PC-9 (cell line): ENCODE results near the gene SLC25A21. TPM values are rescaled to one million over a fixed set of nuclear protein-coding genes. Genes with fewer than 3 reads are reported as not detected.

ENCODE experiments used
- BruUV-seq: library from RNA; stranded (reverse); fragments of 400-500 nt; replicated peaks from 2 replicates; lab custom pipeline; 2021; lab: Mats Ljungman, UMichigan
- CTCF ChIA-PET: fragments of 300-600 bp; sonication (Branson Sonifier 250); formaldehyde crosslinking; loops from one replicate; lab custom pipeline; 2022; ENCODE audit warnings: antibody characterized with exemption; lab: Charles Lee
- POLR2A ChIA-PET: fragments of 300-600 bp; sonication (Branson Sonifier 250); formaldehyde crosslinking; loops from one replicate; lab custom pipeline; 2022; ENCODE audit warnings: antibody characterized with exemption; ENCODE audit not compliant: unreplicated experiment; lab: Charles Lee
- DNase-seq, 2 experiments: peaks; one replicate each; pipeline versions ENCODE4 v3.0.0 to v3.0.0-alpha.2; 2015 to 2022; ENCODE audit warnings: mixed read lengths in 1 of 2
- H2AFZ ChIP-seq: fragments of 200-600 bp; sonication (generic); 2 replicates; pipeline ENCODE4 v1.8.1; 2017; ENCODE audit warnings: antibody characterized with exemption
- H3F3A ChIP-seq: fragments of 200-600 bp; sonication (generic); 2 replicates; pipeline ENCODE4 v1.8.1; 2017; ENCODE audit warnings: antibody characterized with exemption, mild to moderate bottlenecking, low read depth; ENCODE audit not compliant: insufficient read depth
- H3K27ac ChIP-seq: fragments of 200-600 bp; sonication (generic); 2 replicates; pipeline ENCODE4 v1.6.1; 2016; ENCODE audit warnings: mixed run types
- H3K27me3 ChIP-seq: fragments of 200-600 bp; sonication (generic); 2 replicates; pipeline ENCODE4 v1.6.1; 2016; ENCODE audit warnings: low read depth, mixed run types; ENCODE audit not compliant: insufficient read depth
- H3K36me3 ChIP-seq: fragments of 200-600 bp; sonication (generic); 2 replicates; pipeline ENCODE4 v1.6.1; 2016; ENCODE audit warnings: low read depth, mixed run types
- H3K4me1 ChIP-seq: fragments of 200-600 bp; sonication (generic); replicated peaks from 2 replicates; pipeline ENCODE4 v1.6.1; 2016; ENCODE audit warnings: mixed run types; ENCODE audit not compliant: insufficient read depth
- H3K4me2 ChIP-seq: fragments of 200-600 bp; sonication (generic); 2 replicates; pipeline ENCODE4 v1.6.1; 2017; ENCODE audit warnings: mixed run types
- H3K4me3 ChIP-seq: fragments of 200-600 bp; sonication (generic); 2 replicates; pipeline ENCODE4 v1.6.1; 2016; ENCODE audit warnings: mixed run types
- H3K79me2 ChIP-seq: fragments of 200-600 bp; sonication (generic); 2 replicates; pipeline ENCODE4 v1.6.1; 2017; ENCODE audit warnings: low read depth, mixed run types
- H3K9me2 ChIP-seq: fragments of 200-600 bp; sonication (generic); 2 replicates; pipeline ENCODE4 v1.8.1; 2017; ENCODE audit warnings: mild to moderate bottlenecking; ENCODE audit not compliant: insufficient read depth
- H3K9me3 ChIP-seq: fragments of 200-600 bp; sonication (generic); 2 replicates; pipeline ENCODE4 v1.8.1; 2016; ENCODE audit warnings: low read depth; ENCODE audit not compliant: insufficient read depth
- H4K20me1 ChIP-seq: fragments of 200-600 bp; sonication (generic); 2 replicates; pipeline ENCODE4 v1.8.1; 2017; ENCODE audit not compliant: insufficient read depth
- CTCF ChIP-seq: fragments of 200-600 bp; sonication (generic); conservative IDR thresholded peaks from 2 replicates; pipeline ENCODE4 v1.6.1; 2017; ENCODE audit warnings: mixed run types, antibody characterized with exemption, mild to moderate bottlenecking, moderate library complexity
- EZH2 ChIP-seq: fragments of 200-600 bp; sonication (generic); IDR thresholded peaks from 2 replicates; pipeline ENCODE4 v1.8.0; 2017; ENCODE audit warnings: antibody characterized with exemption, low read depth
- intact Hi-C: fragments of 100-400 bp; cut with micrococcal nuclease; formaldehyde crosslinking; loops from one replicate; pipeline ENCODE4 v1.10.0; 2022; ENCODE audit not compliant: unreplicated experiment
- total RNA-seq: library from RNA; stranded (reverse); gene quantifications from 2 replicates; pipeline ENCODE4 v1.2.3, GENCODE V29; 2021

Gene SLC25A21
- total RNA-seq, 1 experiment from 2014 or later = 3.2 TPM

GRCh38 chr14:36713960-36714703 is 458.3 kb downstream of the SLC25A21 start:
- Histone ChIP-seq H3K4me1 (no peaks in the 10 kb centered on the region), H3K4me3 (no peak overlapping the region), H3K36me3 (no peaks in the 10 kb centered on the region), H4K20me1 (no peaks in the 10 kb centered on the region), H3K27ac (no peak overlapping the region), H3K27me3 (no peaks in the 10 kb centered on the region), H2AFZ (no peak overlapping the region), H3F3A (no peaks in the 10 kb centered on the region), H3K9me2 (no peaks in the 10 kb centered on the region), H3K9me3 (no peaks in the 10 kb centered on the region), H3K79me2 (no peaks in the 10 kb centered on the region), H3K4me2 (no peak overlapping the region)
- intact Hi-C loops = no loop called here
- no peak for DNase-seq
- BruUV-seq = no TSS peak
- TF ChIP-seq CTCF (no peak), EZH2 (no peak)
- ChIA-PET POLR2A (no interaction called here), CTCF (no interaction called here)

- no peaks in the 10 kb centered on the region for H3K36me3 ChIP-seq
- no peak for DNase-seq
- intact Hi-C loops = no loop called here
- H2AFZ ChIP-seq = no peak overlapping the region
- no peaks in the 10 kb centered on the region for H3K27me3 ChIP-seq
- no peaks in the 10 kb centered on the region for H4K20me1 ChIP-seq
- no peak overlapping the region for H3K4me3 ChIP-seq
- ChIA-PET CTCF (interaction anchor here (0.6 kb wide), 1 partner anchor 33 kb away, joined by 5 read pairs; no protein-coding TSS in a partner anchor), POLR2A (no interaction called here)
- no peaks in the 10 kb centered on the region for H3F3A ChIP-seq
- H3K9me2 ChIP-seq = no peaks in the 10 kb centered on the region
- H3K79me2 ChIP-seq = no peaks in the 10 kb centered on the region
- no peaks in the 10 kb centered on the region for H3K9me3 ChIP-seq
- no TSS peak for BruUV-seq
- H3K4me1 ChIP-seq = no peaks in the 10 kb centered on the region
- no peak overlapping the region for H3K4me2 ChIP-seq
- H3K27ac ChIP-seq = no peak overlapping the region
- TF ChIP-seq EZH2 = no peak
- TF ChIP-seq CTCF = no peak
Observed at GRCh38 chr14:36707570-36707969, 464.8 kb downstream of the SLC25A21 start.

GRCh38 chr14:36702474-36702873 is 469.9 kb downstream of the SLC25A21 start:
- no peak overlapping the region for H3K4me3 ChIP-seq
- H2AFZ ChIP-seq = no peak overlapping the region
- ChIA-PET POLR2A (no interaction called here), CTCF (no interaction called here)
- no peaks in the 10 kb centered on the region for H3K27me3 ChIP-seq
- no peaks in the 10 kb centered on the region for H3K36me3 ChIP-seq
- no peaks in the 10 kb centered on the region for H3K9me3 ChIP-seq
- H3K27ac ChIP-seq = no peak overlapping the region
- intact Hi-C loops = no loop called here
- H3K4me2 ChIP-seq = no peak overlapping the region
- no peaks in the 10 kb centered on the region for H3K79me2 ChIP-seq
- no peaks in the 10 kb centered on the region for H3K9me2 ChIP-seq
- no TSS peak for BruUV-seq
- no peak for TF ChIP-seq EZH2
- no peak for TF ChIP-seq CTCF
- DNase-seq = no peak
- no peaks in the 10 kb centered on the region for H3K4me1 ChIP-seq
- no peaks in the 10 kb centered on the region for H3F3A ChIP-seq
- no peaks in the 10 kb centered on the region for H4K20me1 ChIP-seq
